Left kidney (tissue), 2 donors: ENCODE results near the gene NHEJ1. TPM values are rescaled to one million over a fixed set of nuclear protein-coding genes. Genes with fewer than 3 reads are reported as not detected.
A peak's percentile ranks its signal among the peaks of the same experiment; 100 is the strongest.

ENCODE experiments used
- DNase-seq: peaks from one replicate; pipeline ENCODE4 v3.0.0-alpha.2; 2013
- polyA plus RNA-seq: library from polyadenylated mRNA; unstranded; fragments of 120-200 nt; gene quantifications from one replicate; pipeline ENCODE4 v1.2.1, GENCODE V29; 2013; ENCODE audit not compliant: insufficient read length

NHEJ1 gene
- polyA plus RNA-seq, 1 donor: 22.2 TPM

GRCh38 chr2:219089330-219089729, 71.3 kb downstream of the NHEJ1 start:
- DNase-seq: no peak

GRCh38 chr2:219087848-219088247, 72.8 kb downstream of the NHEJ1 start:
- DNase-seq: no peak

GRCh38 chr2:219087361-219087760, 73.3 kb downstream of the NHEJ1 start:
- DNase-seq: no peak

- no peak for DNase-seq
These were observed 74.4 kb downstream of the NHEJ1 start for GRCh38 chr2:219086196-219086595.

GRCh38 chr2:219084791-219085190, 75.8 kb downstream of the NHEJ1 start:
- no peak for DNase-seq

GRCh38 chr2:219082332-219082958, 78.2 kb downstream of the NHEJ1 start:
- no peak for DNase-seq

GRCh38 chr2:219081701-219082331, 78.8 kb downstream of the NHEJ1 start:
- no peak for DNase-seq

GRCh38 chr2:219081096-219081495, 79.5 kb downstream of the NHEJ1 start:
- DNase-seq: no peak

- DNase-seq: no peak
These were observed 81.2 kb downstream of the NHEJ1 start for GRCh38 chr2:219079417-219079816.

- DNase-seq: no peak
These were observed 81.7 kb downstream of the NHEJ1 start for GRCh38 chr2:219078951-219079350.

GRCh38 chr2:219078126-219078525, 82.5 kb downstream of the NHEJ1 start:
- no peak for DNase-seq

GRCh38 chr2:219076253-219076652, 84.4 kb downstream of the NHEJ1 start:
- DNase-seq: no peak

- peak; percentile 69 for DNase-seq
These were observed 87.0 kb downstream of the NHEJ1 start for GRCh38 chr2:219073413-219074129.

GRCh38 chr2:219072741-219073250, 87.8 kb downstream of the NHEJ1 start:
- no peak for DNase-seq

- no peak for DNase-seq
These were observed 89.3 kb downstream of the NHEJ1 start for GRCh38 chr2:219071131-219071816.

GRCh38 chr2:219065484-219065883, 95.1 kb downstream of the NHEJ1 start:
- DNase-seq: no peak

GRCh38 chr2:219062081-219062480, 98.5 kb downstream of the NHEJ1 start:
- no peak for DNase-seq

- no peak for DNase-seq
These were observed 99.5 kb downstream of the NHEJ1 start, which contains the start of gene IHH for GRCh38 chr2:219060821-219061791. IHH (minus strand) TSS chr2:219060921; CDS start chr2:219060467, 454 bp downstream.

- no peak for DNase-seq
These were observed 100.6 kb downstream of the NHEJ1 start for GRCh38 chr2:219059725-219060682.

GRCh38 chr2:219059375-219059724, 101.3 kb downstream of the NHEJ1 start:
- DNase-seq: no peak
